HepG2 (cell line): ENCODE data around the gene NBEAL2. TPM values are rescaled to one million over a fixed set of nuclear protein-coding genes. Genes with fewer than 3 reads are reported as not detected.

ENCODE experiments used
- ATAC-seq: fragments of 200-7000 bp; cut with Tn5 transposase; 3 replicates; pipeline ENCODE4 v1.9.1; 2020; ENCODE audit warnings: mild to moderate bottlenecking, moderate library complexity
- BruUV-seq: library from RNA; stranded (reverse); fragments of 400-500 nt; replicated peaks from 2 replicates; lab custom pipeline; 2021; lab: Mats Ljungman, UMichigan
- CTCF ChIA-PET: fragments of 300-600 bp; formaldehyde crosslinking; extraction: SDS; loops from one replicate; lab custom pipeline; 2021; ENCODE audit warnings: low total read pairs, inconsistent platforms, low intra/inter-chr PET ratio; lab: Yijun Ruan, JAX
- POLR2A ChIA-PET: fragments of 350-600 bp; sonication (Branson Sonifier 250); formaldehyde crosslinking; loops from one replicate; lab custom pipeline; 2020; ENCODE audit warnings: antibody characterized with exemption, inconsistent platforms; lab: Yijun Ruan, JAX
- DNase-seq: peaks from one replicate; pipeline ENCODE4 v3.0.0-alpha.2; 2015; ENCODE audit warnings: low spot score
- FAIRE-seq: peaks from 3 replicates; lab custom pipeline; 2011; peaks lifted over from hg19 to GRCh38; lab: Jason Lieb, UNC
- H2AFZ ChIP-seq: one replicate; pipeline ENCODE4 v1.6.1; 2011; ENCODE audit warnings: low read length, inconsistent platforms
- H3K27ac ChIP-seq: fragments of 300-600 bp; 3 replicates; pipeline ENCODE4 v1.8.0; 2011; ENCODE audit warnings: mixed run types, mild to moderate bottlenecking, mixed read lengths, low read length, inconsistent platforms; ENCODE audit not compliant: insufficient read depth; ENCODE audit errors: extremely low read length
- H3K27me3 ChIP-seq, 2 experiments: fragments of 200-600 bp in 1 of 2; 2 replicates in 1 of 2; 3 replicates in 1 of 2; pipeline versions ENCODE4 v1.6.0 to v1.8.0; 2011; ENCODE audit warnings: low read length in 2 of 2, mild to moderate bottlenecking in 2 of 2, moderate library complexity in 2 of 2, inconsistent platforms in 1 of 2; ENCODE audit not compliant: insufficient read depth in 2 of 2, control insufficient read depth in 1 of 2
- H3K36me3 ChIP-seq, 2 experiments: fragments of 200-600 bp in 1 of 2; replicated peaks in 1 of 2; 2 replicates in 1 of 2; 3 replicates in 1 of 2; pipeline versions ENCODE4 v1.5.1 to v1.8.0; 2011; ENCODE audit warnings: low read length in 2 of 2, inconsistent platforms in 1 of 2; ENCODE audit not compliant: insufficient read depth in 2 of 2, control insufficient read depth in 1 of 2
- H3K4me1 ChIP-seq: 2 replicates; pipeline ENCODE4 v1.5.1; 2012; ENCODE audit warnings: low read length, inconsistent platforms; ENCODE audit not compliant: insufficient read depth
- H3K4me2 ChIP-seq: 2 replicates; pipeline ENCODE4 v1.6.0; 2011; ENCODE audit warnings: low read depth, low read length, inconsistent platforms
- H3K4me3 ChIP-seq, 3 experiments: fragments of 200-600 bp in 1 of 3; sonication (generic), shearing (Covaris generic) in 1 of 3; replicated peaks in 1 of 3; 2 replicates each; pipeline ENCODE4 v1.5.1; 2011 to 2016; ENCODE audit warnings: low read length in 3 of 3, inconsistent platforms in 2 of 3, low read depth in 2 of 3, mild to moderate bottlenecking in 2 of 3, control low read depth in 1 of 3, mixed read lengths in 1 of 3; ENCODE audit not compliant: insufficient read depth in 1 of 3
- H3K79me2 ChIP-seq: one replicate; pipeline ENCODE4 v1.6.1; 2011; ENCODE audit warnings: low read length, inconsistent platforms; ENCODE audit not compliant: insufficient read depth
- H3K9ac ChIP-seq: 2 replicates; pipeline ENCODE4 v1.6.0; 2011; ENCODE audit warnings: mild to moderate bottlenecking, low read depth, low read length, inconsistent platforms; ENCODE audit not compliant: insufficient read depth
- H3K9me3 ChIP-seq: 2 replicates; pipeline ENCODE4 v1.5.1; 2012; ENCODE audit warnings: mild to moderate bottlenecking, low read length
- H4K20me1 ChIP-seq: 2 replicates; pipeline ENCODE4 v1.6.0; 2011; ENCODE audit warnings: inconsistent platforms, mild to moderate bottlenecking, low read length, moderate library complexity; ENCODE audit not compliant: insufficient read depth
- AGO2 ChIP-seq: fragments of 200-400 bp; formaldehyde crosslinking; optimal IDR thresholded peaks from 2 replicates; pipeline ENCODE3; 2017; ENCODE audit warnings: mild to moderate bottlenecking, low read depth, low read length, moderate library complexity
- GATAD1 ChIP-seq: IDR thresholded peaks from 2 replicates; pipeline ENCODE4 v1.6.1; 2016; ENCODE audit warnings: missing genetic modification reagents, missing compliant biosample characterization
- TAF1 ChIP-seq: sonication (generic); formaldehyde crosslinking; IDR thresholded peaks from 2 replicates; pipeline ENCODE4 v1.4.0; 2020; ENCODE audit warnings: missing genetic modification reagents
- ZMAT5 ChIP-seq: sonication (generic); formaldehyde crosslinking; IDR thresholded peaks from 2 replicates; pipeline ENCODE4 v1.5.0; 2020; ENCODE audit warnings: mild to moderate bottlenecking, low read depth, missing genetic modification reagents, borderline replicate concordance
- ZNF263 ChIP-seq: sonication (generic); formaldehyde crosslinking; IDR thresholded peaks from 2 replicates; pipeline ENCODE4 v1.4.0; 2020; ENCODE audit warnings: missing genetic modification reagents
- ZNF264 ChIP-seq: sonication (generic); formaldehyde crosslinking; IDR thresholded peaks from 2 replicates; pipeline ENCODE4 v1.4.0; 2020; ENCODE audit warnings: missing genetic modification reagents
- ZNF3 ChIP-seq: IDR thresholded peaks from 2 replicates; pipeline ENCODE4 v1.7.0; 2017; ENCODE audit warnings: inconsistent platforms
- ZNF564 ChIP-seq: sonication (generic); formaldehyde crosslinking; IDR thresholded peaks from 2 replicates; pipeline ENCODE4 v1.8.1; 2023; ENCODE audit warnings: mild to moderate bottlenecking, missing genetic modification reagents
- ZNF616 ChIP-seq: sonication (generic); formaldehyde crosslinking; IDR thresholded peaks from 2 replicates; pipeline ENCODE4 v1.5.0; 2020; ENCODE audit warnings: low read depth, mild to moderate bottlenecking, missing genetic modification reagents
- ZNF639 ChIP-seq: conservative IDR thresholded peaks from 2 replicates; pipeline ENCODE4 v1.6.1; 2018; ENCODE audit warnings: missing genetic modification reagents
- ZNF704 ChIP-seq: sonication (generic); formaldehyde crosslinking; IDR thresholded peaks from 2 replicates; pipeline ENCODE4 v1.8.1; 2023; ENCODE audit warnings: mild to moderate bottlenecking, inconsistent platforms, moderate library complexity, missing genetic modification reagents, borderline replicate concordance
- ZNF75D ChIP-seq: sonication (generic); formaldehyde crosslinking; IDR thresholded peaks from 2 replicates; pipeline ENCODE4 v1.8.1; 2023; ENCODE audit warnings: missing genetic modification reagents, mild to moderate bottlenecking, borderline replicate concordance
- ZSCAN21 ChIP-seq: sonication (generic); formaldehyde crosslinking; IDR thresholded peaks from 2 replicates; pipeline ENCODE4 v1.8.0; 2022; ENCODE audit warnings: mild to moderate bottlenecking, missing genetic modification reagents, moderate library complexity, borderline replicate concordance
- WGBS: methylation state at CpG from one replicate; pipeline ENCODE4 v1.1.6; 2017; ENCODE audit warnings: low lambda C conversion rate; 5-methylcytosine and 5-hydroxymethylcytosine counted together
- in situ Hi-C: cut with HindIII; loops from 2 replicates; pipeline ENCODE4 v1.10.0; 2017; ENCODE audit warnings: low pct_unique_long_range_greater_than_20kb; ENCODE audit not compliant: extremely low pct_ligation_motif_present
- intact Hi-C: fragments of 100-400 bp; cut with micrococcal nuclease; formaldehyde crosslinking; loops from one replicate; pipeline ENCODE4 v1.10.0; 2022; ENCODE audit not compliant: unreplicated experiment
- polyA plus RNA-seq, 8 experiments: library from polyadenylated mRNA; depleted of rRNA in 3 of 8; stranded (reverse) in 7 of 8; unstranded in 1 of 8; fragments of >200 nt; fragmentation: Illumina TruSeq in 4 of 8; extraction: Trizol in 4 of 8; gene quantifications; 2 replicates each; pipeline versions ENCODE4 v1.2.1 to v1.2.3, GENCODE V29; 2011 to 2016; ENCODE audit warnings: low read depth in 4 of 8, missing spikeins in 1 of 8, mixed read lengths in 1 of 8; ENCODE audit not compliant: insufficient read depth in 1 of 8
- total RNA-seq, 5 experiments: library from RNA; depleted of rRNA; stranded (reverse); fragments of >200 nt; fragmentation: Illumina TruSeq; extraction: Trizol; gene quantifications; 2 replicates each; pipeline ENCODE4 v1.2.3, GENCODE V29; 2016; ENCODE audit warnings: low read depth in 1 of 5
- TF ChIP-seq, protein P1 (sequence below): sonication (generic); formaldehyde crosslinking; IDR thresholded peaks from 2 replicates; pipeline ENCODE4 v1.8.1; 2023; ENCODE audit warnings: missing genetic modification reagents, mild to moderate bottlenecking, borderline replicate concordance

The NBEAL2 gene
- total and polyA plus RNA-seq, 2 of the 13 experiments (the other 11 are each of a cell fraction or from before 2014, with no cell fraction given) = 9.7 to 12.4 TPM

DNA sequence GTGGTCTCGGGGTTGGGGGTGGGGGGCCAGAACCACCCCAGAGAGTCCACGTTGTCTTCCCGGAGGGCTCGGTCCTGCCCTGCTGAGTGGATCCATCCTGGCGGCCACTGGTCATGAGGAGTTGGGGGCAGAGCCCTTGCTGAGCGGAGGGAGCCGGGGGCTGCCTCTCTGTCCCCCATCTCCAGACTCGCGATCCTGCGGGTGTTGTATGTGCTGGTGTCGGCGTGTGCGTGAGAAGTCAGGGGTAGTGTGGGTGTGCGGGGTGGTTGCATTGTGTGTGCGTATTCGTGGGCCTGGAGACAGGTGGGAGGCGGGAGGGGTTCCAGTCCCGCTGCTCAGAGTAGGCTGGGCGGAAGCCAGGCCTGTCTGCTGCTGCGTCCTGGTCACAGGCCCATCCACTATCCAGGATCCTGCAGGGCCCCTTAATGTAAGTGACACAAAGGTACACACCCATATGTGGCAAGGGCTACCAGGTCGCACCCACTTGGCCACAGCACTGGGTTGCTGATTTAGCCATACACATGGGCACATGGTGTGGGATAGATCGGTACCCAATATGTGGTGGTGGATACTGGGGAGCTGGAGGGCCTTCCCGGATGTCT, 30.7 kb downstream of the NBEAL2 start:
- DNase-seq (no peak), FAIRE-seq (no peak), ATAC-seq (peak; percentile 7; the same call in 2 of the 3 replicates)
- H2AFZ ChIP-seq = no peak overlapping the region
- H3K4me3 ChIP-seq = no peak overlapping the region
- CTCF ChIA-PET = no interaction called here
- in situ Hi-C loops = no loop called here
- 95% methylated on average over 20 of the region's 23 CpGs for WGBS
- no peaks in the 10 kb centered on the region for H4K20me1 ChIP-seq
- no TSS peak for BruUV-seq
- no peaks in the 10 kb centered on the region for H3K4me1 ChIP-seq
- no peak overlapping the region for H3K9ac ChIP-seq
- peaks cover 3 to 26% of the 10 kb centered on the region in 2 experiments; a peak in 4 of 5 replicates for H3K36me3 ChIP-seq
- H3K9me3 ChIP-seq = no peaks in the 10 kb centered on the region
- H3K4me2 ChIP-seq = no peak overlapping the region
- TF ChIP-seq AGO2 (peak; percentile 88), ZNF704 (CRISPR knock-in tag) (no peak)
- H3K27ac ChIP-seq = no peak overlapping the region
- no peaks in the 10 kb centered on the region for H3K79me2 ChIP-seq
- POLR2A ChIA-PET = no interaction called here
- intact Hi-C loops = loop anchor here (10.0 kb wide), 1 partner anchor 55 kb away; no protein-coding TSS in a partner anchor
- no peaks in the 10 kb centered on the region for H3K27me3 ChIP-seq

DNA sequence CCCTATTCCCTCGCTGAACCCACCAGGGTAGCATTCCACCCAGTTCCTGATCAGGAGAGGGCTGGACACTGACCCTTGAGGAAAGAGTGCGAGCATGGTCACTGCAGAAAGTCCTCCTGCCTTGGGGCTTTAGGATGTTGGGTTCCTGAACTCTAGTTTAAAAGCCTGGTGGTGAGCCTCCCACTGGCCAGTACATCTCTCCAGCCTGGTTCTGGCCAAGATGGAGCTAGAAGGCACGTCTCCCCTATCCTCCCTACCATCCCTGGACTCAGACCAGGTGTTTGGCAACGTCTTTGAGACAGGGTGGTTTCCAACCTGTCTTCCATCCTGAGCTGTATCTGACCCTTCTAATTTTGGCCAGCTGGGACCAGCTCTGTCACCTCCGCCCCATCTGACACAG, 31.4 kb downstream of the NBEAL2 start:
- POLR2A ChIA-PET = no interaction called here
- peak; percentile 3; the same call in 2 of the 3 replicates for ATAC-seq
- no peak for TF ChIP-seq TAF1 (CRISPR knock-in tag)
- no peak for TF ChIP-seq ZSCAN21
- no peak for TF ChIP-seq GATAD1 (CRISPR knock-in tag)
- TF ChIP-seq ZNF75D (CRISPR knock-in tag) = no peak
- TF ChIP-seq ZNF264 = no peak
- no peak for TF ChIP-seq ZMAT5 (CRISPR knock-in tag)
- TF ChIP-seq ZNF263 = no peak
- TF ChIP-seq, protein P1, sequence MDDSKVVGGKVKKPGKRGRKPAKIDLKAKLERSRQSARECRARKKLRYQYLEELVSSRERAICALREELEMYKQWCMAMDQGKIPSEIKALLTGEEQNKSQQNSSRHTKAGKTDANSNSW (CRISPR knock-in tag) = no peak
- TF ChIP-seq ZNF3 (CRISPR knock-in tag) = no peak
- TF ChIP-seq ZNF639 = no peak
- TF ChIP-seq ZNF564 = no peak
- no peak for TF ChIP-seq ZNF704 (CRISPR knock-in tag)
- TF ChIP-seq ZNF616 (CRISPR knock-in tag) = no peak

More for the DNA sequence above, 31.4 kb downstream of the NBEAL2 start:
- FAIRE-seq (no peak), DNase-seq (no peak)
- H3K4me1 ChIP-seq = peaks cover under 1% of the 10 kb centered on the region; the same call in 1 of the 2 replicates
- no TSS peak for BruUV-seq
- intact Hi-C loops = loop anchor here (10.0 kb wide), 1 partner anchor 54 kb away; no protein-coding TSS in a partner anchor
- H3K27ac ChIP-seq = no peak overlapping the region
- no peaks in the 10 kb centered on the region for H3K79me2 ChIP-seq
- H3K27me3 ChIP-seq = no peaks in the 10 kb centered on the region
- H3K9me3 ChIP-seq = no peaks in the 10 kb centered on the region
- H3K9ac ChIP-seq = no peak overlapping the region
- CTCF ChIA-PET = no interaction called here
- H4K20me1 ChIP-seq = no peaks in the 10 kb centered on the region
- WGBS = 83% methylated on average over 3 of the region's 5 CpGs
- no peak overlapping the region for H3K4me3 ChIP-seq
- in situ Hi-C loops = no loop called here
- peaks cover 6 to 26% of the 10 kb centered on the region in 2 experiments for H3K36me3 ChIP-seq
- no peak overlapping the region for H2AFZ ChIP-seq
- no peak overlapping the region for H3K4me2 ChIP-seq
